Uterine smooth muscle cell (primary cell): ENCODE data around the gene MAP4K2. TPM values are rescaled to one million over a fixed set of nuclear protein-coding genes. Genes with fewer than 3 reads are reported as not detected.

Experiments used
- total RNA-seq: library from RNA; depleted of rRNA; stranded (reverse); fragments of >200 nt; gene quantifications from 2 replicates; pipeline ENCODE4 v1.2.3, GENCODE V29; 2014

MAP4K2 gene
- total RNA-seq = 10.5 and 14.4 TPM in 2 replicates

GRCh38 chr11:64803158-64803845, at the start of gene MAP4K2:
TSS of gene MAP4K2 (minus strand) at chr11:64803214. CDS start at chr11:64803149, 65 bp downstream.

GRCh38 chr11:64844330-64845128, 41.5 kb upstream of the MAP4K2 start, which contains the start of gene CDC42BPG:
TSS of gene CDC42BPG (minus strand) at chr11:64844653. CDS start at chr11:64844569, 84 bp downstream.

GRCh38 chr11:64810271-64810890, 7.4 kb upstream of the MAP4K2 start, which contains the start of gene MEN1:
TSS of gene MEN1 (minus strand) at chr11:64810551. CDS start at chr11:64810109, 442 bp downstream.

GRCh38 chr11:64778473-64779298, 24.3 kb downstream of the MAP4K2 start, which contains the start of gene SF1:
TSS of gene SF1 (minus strand) at chr11:64778542. CDS start at chr11:64778392, 150 bp downstream.

GRCh38 chr11:64759722-64760719, 43.0 kb downstream of the MAP4K2 start, which contains the start of gene PYGM:
TSS of gene PYGM (minus strand) at chr11:64759974. CDS start at chr11:64759898, 76 bp downstream.

GRCh38 chr11:64743591-64744543, 59.1 kb downstream of the MAP4K2 start, which contains the start of gene RASGRP2:
TSS of gene RASGRP2 (minus strand) at chr11:64744142. CDS start at chr11:64742866, 1,276 bp downstream.

Other genes starting within 250 kb of the MAP4K2 start
- not detected in 2 replicates for gene SLC22A11, start 247.3 kb downstream of the MAP4K2 start, total RNA-seq
- not detected in 2 replicates for gene SLC22A12, start 212.0 kb downstream of the MAP4K2 start, total RNA-seq
- gene NRXN2, start 80.0 kb downstream of the MAP4K2 start, total RNA-seq = 0.55 and 1.5 TPM in 2 replicates
- 0.33 and 1.2 TPM in 2 replicates for gene RASGRP2, start 59.1 kb downstream of the MAP4K2 start, total RNA-seq
- 0.33 and 0.87 TPM in 2 replicates for gene PYGM, start 43.2 kb downstream of the MAP4K2 start, total RNA-seq
- 86.7 and 110 TPM in 2 replicates for gene SF1, start 24.7 kb downstream of the MAP4K2 start, total RNA-seq
- 16.6 and 17.4 TPM in 2 replicates for gene MEN1, start 7.3 kb upstream of the MAP4K2 start, total RNA-seq
- 0.11 and 0.12 TPM in 2 replicates for gene CDC42BPG, start 41.4 kb upstream of the MAP4K2 start, total RNA-seq
- 61.5 and 111 TPM in 2 replicates for gene EHD1, start 75.4 kb upstream of the MAP4K2 start, total RNA-seq
- gene ATG2A, start 114.0 kb upstream of the MAP4K2 start, total RNA-seq = 15.4 and 17.5 TPM in 2 replicates
- 7.6 and 12.4 TPM in 2 replicates for gene PPP2R5B, start 121.5 kb upstream of the MAP4K2 start, total RNA-seq
- gene GPHA2, start 132.7 kb upstream of the MAP4K2 start, total RNA-seq = not detected in 2 replicates
- gene MAJIN, start 168.9 kb upstream of the MAP4K2 start, total RNA-seq = not detected in 2 replicates
- gene BATF2, start 193.8 kb upstream of the MAP4K2 start, total RNA-seq = 0.50 and 0.77 TPM in 2 replicates
- gene ARL2, start 210.9 kb upstream of the MAP4K2 start, total RNA-seq = 74.7 and 104 TPM in 2 replicates
- gene SNX15, start 224.2 kb upstream of the MAP4K2 start, total RNA-seq = 7.4 and 10.4 TPM in 2 replicates
- gene SAC3D1, start 238.0 kb upstream of the MAP4K2 start, total RNA-seq = 8.4 and 20.3 TPM in 2 replicates